HCT116 (cell line): Measurements from ENCODE around the gene TGOLN2. TPM values are rescaled to one million over a fixed set of nuclear protein-coding genes. Genes with fewer than 3 reads are reported as not detected.

ENCODE experiments used
- ATAC-seq: fragments of 200-7000 bp; cut with Tn5 transposase; 2 replicates; pipeline ENCODE4 v1.9.1; 2020; ENCODE audit warnings: mild to moderate bottlenecking, moderate library complexity
- BruUV-seq: library from RNA; stranded (reverse); fragments of 400-500 nt; replicated peaks from 2 replicates; lab custom pipeline; 2021; lab: Mats Ljungman, UMichigan
- CTCF ChIA-PET: fragments of 300-600 bp; sonication (Branson Sonifier 250); formaldehyde crosslinking; loops from one replicate; lab custom pipeline; 2021; ENCODE audit warnings: antibody characterized with exemption; lab: Charles Lee
- POLR2A ChIA-PET: fragments of 300-600, 350-600 bp; sonication (Branson Sonifier 250); formaldehyde crosslinking; loops from one replicate; lab custom pipeline; 2021; ENCODE audit warnings: antibody characterized with exemption; lab: Charles Lee
- RAD21 ChIA-PET, 2 experiments: fragments of 300-600 bp; sonication (Branson Sonifier 250); formaldehyde crosslinking; loops; one replicate each; lab custom pipeline; 2023; ENCODE audit warnings: low total read pairs in 2 of 2; ENCODE audit not compliant: uncharacterized antibody in 2 of 2, unreplicated experiment in 2 of 2, low non-redundant PET in 1 of 2; lab: Charles Lee
- DNase-seq: peaks from one replicate; pipeline ENCODE4 v3.0.0-alpha.2; 2010; ENCODE audit warnings: low read depth, low spot score
- H2AFZ ChIP-seq: fragments of 200-600 bp; shearing (Covaris generic), sonication (generic); 2 replicates; pipeline ENCODE4 v1.6.1; 2017; ENCODE audit warnings: low read depth, mixed run types, mixed read lengths, antibody characterized with exemption, low read length; ENCODE audit not compliant: poor library complexity, severe bottlenecking
- H3K27ac ChIP-seq: 2 replicates; pipeline ENCODE4 v1.5.1; 2012; ENCODE audit warnings: low read depth, low read length
- H3K27me3 ChIP-seq: fragments of 200-600 bp; sonication (generic); 2 replicates; pipeline ENCODE4 v1.6.1; 2016; ENCODE audit warnings: mixed run types, low read length, mixed read lengths; ENCODE audit not compliant: insufficient read depth
- H3K36me3 ChIP-seq, 2 experiments: fragments of 200-500 bp in 1 of 2; fragments of 200-600 bp in 1 of 2; sonication (Bioruptor generic) in 1 of 2; sonication (generic) in 1 of 2; 2 replicates each; pipeline versions ENCODE4 v1.5.1 to v1.6.1; 2014 to 2016; ENCODE audit warnings: low read length in 2 of 2, inconsistent platforms in 1 of 2, mixed read lengths in 1 of 2, mixed run types in 1 of 2; ENCODE audit not compliant: insufficient read depth in 2 of 2, control insufficient read depth in 1 of 2
- H3K4me1 ChIP-seq, 2 experiments: fragments of 200-600 bp in 1 of 2; sonication (generic) in 1 of 2; 2 replicates each; pipeline versions ENCODE4 v1.5.1 to v1.6.1; 2012 to 2017; ENCODE audit warnings: low read length in 2 of 2, inconsistent platforms in 1 of 2, mild to moderate bottlenecking in 1 of 2, mixed read lengths in 1 of 2, mixed run types in 1 of 2, moderate library complexity in 1 of 2; ENCODE audit not compliant: insufficient read depth in 2 of 2, control insufficient read depth in 1 of 2
- H3K4me2 ChIP-seq: fragments of 200-600 bp; sonication (generic); 2 replicates; pipeline ENCODE4 v1.6.1; 2017; ENCODE audit warnings: mixed run types, low read length, mixed read lengths
- H3K4me3 ChIP-seq, 2 experiments: fragments of 200-600 bp in 1 of 2; sonication (generic) in 1 of 2; replicated peaks in 1 of 2; 2 replicates each; pipeline ENCODE4 v1.5.1; 2011 to 2016; ENCODE audit warnings: low read length in 2 of 2, control low read depth in 1 of 2, low read depth in 1 of 2, mild to moderate bottlenecking in 1 of 2, mixed read lengths in 1 of 2, mixed run types in 1 of 2
- H3K79me2 ChIP-seq: fragments of 200-600 bp; sonication (generic); 2 replicates; pipeline ENCODE4 v1.6.1; 2017; ENCODE audit warnings: mild to moderate bottlenecking, mixed run types, low read length, moderate library complexity, mixed read lengths; ENCODE audit not compliant: insufficient read depth
- H3K9ac ChIP-seq: fragments of 200-600 bp; sonication (generic); 2 replicates; pipeline ENCODE4 v1.6.1; 2016; ENCODE audit warnings: low read length, mixed read lengths
- H3K9me2 ChIP-seq: fragments of 200-600 bp; sonication (generic), shearing (Covaris generic); 2 replicates; pipeline ENCODE4 v1.6.1; 2017; ENCODE audit warnings: mixed run types, mild to moderate bottlenecking, moderate library complexity; ENCODE audit not compliant: insufficient read depth
- H3K9me3 ChIP-seq, 2 experiments: fragments of 200-500 bp in 1 of 2; fragments of 200-600 bp in 1 of 2; sonication (Bioruptor generic) in 1 of 2; sonication (generic) in 1 of 2; 2 replicates each; pipeline ENCODE4 v1.6.1; 2014 to 2017; ENCODE audit warnings: low read length in 2 of 2, mixed read lengths in 2 of 2, inconsistent platforms in 1 of 2, low read depth in 1 of 2, mild to moderate bottlenecking in 1 of 2, mixed run types in 1 of 2, moderate library complexity in 1 of 2; ENCODE audit not compliant: control insufficient read depth in 1 of 2, insufficient read depth in 1 of 2
- H4K20me1 ChIP-seq: fragments of 200-600 bp; sonication (generic), shearing (Covaris generic); 2 replicates; pipeline ENCODE4 v1.6.1; 2017; ENCODE audit warnings: mixed run types, mild to moderate bottlenecking, moderate library complexity; ENCODE audit not compliant: insufficient read depth
- CEBPB ChIP-seq: IDR thresholded peaks from 2 replicates; pipeline ENCODE4 v1.6.1; 2012; ENCODE audit warnings: low read depth
- ELF1 ChIP-seq: IDR thresholded peaks from 2 replicates; pipeline ENCODE4 v1.6.1; 2012; ENCODE audit warnings: low read depth, borderline replicate concordance
- EZH2 ChIP-seq: fragments of 200-600 bp; sonication (generic); IDR thresholded peaks from 2 replicates; pipeline ENCODE4 v1.6.1; 2017; ENCODE audit warnings: antibody characterized with exemption, mixed run types
- POLR2AphosphoS5 ChIP-seq: IDR thresholded peaks from 2 replicates; pipeline ENCODE4 v1.6.1; 2011; ENCODE audit warnings: mild to moderate bottlenecking, low read depth, low read length, moderate library complexity
- RAD21 ChIP-seq: IDR thresholded peaks from 2 replicates; pipeline ENCODE4 v1.6.1; 2012; ENCODE audit warnings: low read depth, mild to moderate bottlenecking
- SP1 ChIP-seq: IDR thresholded peaks from 2 replicates; pipeline ENCODE4 v1.6.1; 2012; ENCODE audit warnings: low read depth
- ZFX ChIP-seq: fragments of 450-650 bp; IDR thresholded peaks from 2 replicates; pipeline ENCODE4 v1.6.1; 2017
- intact Hi-C: fragments of 100-400 bp; cut with micrococcal nuclease; formaldehyde crosslinking; loops from 2 replicates; pipeline ENCODE4 v1.10.0; 2022
- total RNA-seq: library from RNA; stranded (reverse); gene quantifications from one replicate; pipeline ENCODE4 v1.2.1, GENCODE V29; 2021; ENCODE audit not compliant: unreplicated experiment
- TF ChIP-seq, protein P1 (sequence below): IDR thresholded peaks from 2 replicates; pipeline ENCODE4 v1.6.1; 2012; ENCODE audit warnings: low read depth
- TF ChIP-seq, protein P2 (sequence below): IDR thresholded peaks from 2 replicates; pipeline ENCODE4 v1.6.1; 2012

TGOLN2 gene
- total RNA-seq, 1 experiment from 2014 or later, result 43.2 TPM

DNA sequence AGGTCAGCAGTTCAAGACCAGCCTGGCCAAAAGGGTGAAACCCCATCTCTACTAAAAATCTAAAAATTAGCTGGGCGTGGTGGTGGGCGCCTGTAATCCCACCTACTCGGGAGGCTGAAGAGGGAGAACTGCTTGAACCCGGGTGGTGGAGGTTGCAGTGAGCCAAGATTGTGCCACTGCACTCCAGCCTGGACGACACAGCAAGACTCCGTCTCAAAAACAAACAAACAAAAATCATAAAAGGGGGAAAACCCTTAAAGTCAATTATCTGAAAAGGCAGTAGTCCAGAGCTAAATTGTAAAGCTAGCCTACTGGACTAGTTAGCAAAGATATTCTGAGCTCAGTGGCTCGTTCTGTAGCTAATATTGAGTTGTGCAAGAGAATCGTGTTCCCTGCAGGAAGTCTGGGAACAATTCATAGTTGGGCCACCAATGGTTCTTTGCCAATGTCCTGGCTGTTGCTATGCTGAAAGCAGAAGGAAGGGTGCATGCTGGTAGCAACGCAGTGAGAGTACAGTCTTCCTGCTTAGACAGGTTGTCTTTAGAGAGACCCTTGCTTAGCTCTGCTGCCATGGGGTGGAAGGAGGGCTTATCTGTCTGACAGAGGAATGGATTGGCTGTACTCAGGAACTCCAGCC is 4.3 kb downstream of the TGOLN2 start:
- H3K27ac ChIP-seq, result no peak overlapping the region
- no peak overlapping the region for H3K9ac ChIP-seq
- H2AFZ ChIP-seq, result no peak overlapping the region
- peaks cover 8 to 16% of the 10 kb centered on the region in 2 experiments for H3K4me1 ChIP-seq
- intact Hi-C loops, result loop anchor here (10.0 kb wide), 1 partner anchor 231 kb away; no protein-coding TSS in a partner anchor
- no peak overlapping the region for H3K4me2 ChIP-seq
- ChIA-PET RAD21 (no interaction called here), CTCF (no interaction called here), POLR2A (no interaction called here)
- DNase-seq (no peak), ATAC-seq (no peak)
- no peak overlapping the region for H3K4me3 ChIP-seq
- TF ChIP-seq POLR2AphosphoS5, result no peak
- TF ChIP-seq EZH2, result no peak
- no peak for TF ChIP-seq CEBPB
- TF ChIP-seq ELF1, result no peak
- no peak for TF ChIP-seq ZFX
- TF ChIP-seq SP1, result no peak
- TF ChIP-seq, protein P1, sequence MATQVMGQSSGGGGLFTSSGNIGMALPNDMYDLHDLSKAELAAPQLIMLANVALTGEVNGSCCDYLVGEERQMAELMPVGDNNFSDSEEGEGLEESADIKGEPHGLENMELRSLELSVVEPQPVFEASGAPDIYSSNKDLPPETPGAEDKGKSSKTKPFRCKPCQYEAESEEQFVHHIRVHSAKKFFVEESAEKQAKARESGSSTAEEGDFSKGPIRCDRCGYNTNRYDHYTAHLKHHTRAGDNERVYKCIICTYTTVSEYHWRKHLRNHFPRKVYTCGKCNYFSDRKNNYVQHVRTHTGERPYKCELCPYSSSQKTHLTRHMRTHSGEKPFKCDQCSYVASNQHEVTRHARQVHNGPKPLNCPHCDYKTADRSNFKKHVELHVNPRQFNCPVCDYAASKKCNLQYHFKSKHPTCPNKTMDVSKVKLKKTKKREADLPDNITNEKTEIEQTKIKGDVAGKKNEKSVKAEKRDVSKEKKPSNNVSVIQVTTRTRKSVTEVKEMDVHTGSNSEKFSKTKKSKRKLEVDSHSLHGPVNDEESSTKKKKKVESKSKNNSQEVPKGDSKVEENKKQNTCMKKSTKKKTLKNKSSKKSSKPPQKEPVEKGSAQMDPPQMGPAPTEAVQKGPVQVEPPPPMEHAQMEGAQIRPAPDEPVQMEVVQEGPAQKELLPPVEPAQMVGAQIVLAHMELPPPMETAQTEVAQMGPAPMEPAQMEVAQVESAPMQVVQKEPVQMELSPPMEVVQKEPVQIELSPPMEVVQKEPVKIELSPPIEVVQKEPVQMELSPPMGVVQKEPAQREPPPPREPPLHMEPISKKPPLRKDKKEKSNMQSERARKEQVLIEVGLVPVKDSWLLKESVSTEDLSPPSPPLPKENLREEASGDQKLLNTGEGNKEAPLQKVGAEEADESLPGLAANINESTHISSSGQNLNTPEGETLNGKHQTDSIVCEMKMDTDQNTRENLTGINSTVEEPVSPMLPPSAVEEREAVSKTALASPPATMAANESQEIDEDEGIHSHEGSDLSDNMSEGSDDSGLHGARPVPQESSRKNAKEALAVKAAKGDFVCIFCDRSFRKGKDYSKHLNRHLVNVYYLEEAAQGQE, result no peak
- no peak for TF ChIP-seq RAD21
- TF ChIP-seq, protein P2, sequence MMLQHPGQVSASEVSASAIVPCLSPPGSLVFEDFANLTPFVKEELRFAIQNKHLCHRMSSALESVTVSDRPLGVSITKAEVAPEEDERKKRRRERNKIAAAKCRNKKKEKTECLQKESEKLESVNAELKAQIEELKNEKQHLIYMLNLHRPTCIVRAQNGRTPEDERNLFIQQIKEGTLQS, result no peak
- no TSS peak for BruUV-seq
- H3K9me3 ChIP-seq, result no peaks in the 10 kb centered on the region
- peaks cover 85% of the 10 kb centered on the region for H3K79me2 ChIP-seq
- no peaks in the 10 kb centered on the region for H3K9me2 ChIP-seq
- H3K27me3 ChIP-seq, result no peaks in the 10 kb centered on the region
- H4K20me1 ChIP-seq, result peaks cover 5% of the 10 kb centered on the region; the same call in 1 of the 2 replicates
- peaks cover 45 to 60% of the 10 kb centered on the region in 2 experiments for H3K36me3 ChIP-seq
